B cell (primary cell): Measurements from ENCODE around the gene ANAPC7.

Source experiments
- EZH2 ChIP-seq: IDR thresholded peaks from 2 replicates; pipeline ENCODE4 v1.6.1; 2012; ENCODE audit warnings: borderline replicate concordance, low read depth, mild to moderate bottlenecking, moderate library complexity, low read length; ENCODE audit not compliant: insufficient read depth, poor library complexity, severe bottlenecking
- TF ChIP-seq, protein P1 (sequence below): fragments of 200-600 bp; IDR thresholded peaks from one replicate; pipeline ENCODE4 v1.8.0; 2022; ENCODE audit warnings: antibody characterized with exemption, mild to moderate bottlenecking

DNA sequence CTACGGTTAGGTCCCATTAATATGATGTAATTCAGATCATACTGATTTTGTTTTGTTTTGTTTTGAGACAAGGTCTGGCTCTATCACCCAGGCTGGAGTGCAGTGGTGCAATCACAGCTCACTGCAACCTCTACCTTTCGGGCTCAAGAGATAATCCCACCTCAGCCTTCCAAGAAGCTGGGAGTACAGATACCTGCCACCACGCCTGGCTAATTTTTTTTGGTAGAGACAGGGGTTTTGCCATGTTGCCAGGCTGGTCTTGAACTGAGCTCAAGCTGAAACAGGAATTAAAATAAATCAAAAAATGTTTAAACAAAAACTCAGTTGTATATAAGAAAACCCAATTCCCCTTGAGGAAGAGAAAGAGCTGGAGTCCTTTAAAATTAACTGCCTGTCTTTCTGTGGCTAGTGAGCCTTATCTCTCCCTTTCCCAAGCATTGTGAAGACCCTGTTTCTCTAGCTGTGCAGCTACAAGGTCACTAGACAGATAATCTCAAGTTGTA lies 17.7 kb upstream of the ANAPC7 start:
- TF ChIP-seq, protein P1, sequence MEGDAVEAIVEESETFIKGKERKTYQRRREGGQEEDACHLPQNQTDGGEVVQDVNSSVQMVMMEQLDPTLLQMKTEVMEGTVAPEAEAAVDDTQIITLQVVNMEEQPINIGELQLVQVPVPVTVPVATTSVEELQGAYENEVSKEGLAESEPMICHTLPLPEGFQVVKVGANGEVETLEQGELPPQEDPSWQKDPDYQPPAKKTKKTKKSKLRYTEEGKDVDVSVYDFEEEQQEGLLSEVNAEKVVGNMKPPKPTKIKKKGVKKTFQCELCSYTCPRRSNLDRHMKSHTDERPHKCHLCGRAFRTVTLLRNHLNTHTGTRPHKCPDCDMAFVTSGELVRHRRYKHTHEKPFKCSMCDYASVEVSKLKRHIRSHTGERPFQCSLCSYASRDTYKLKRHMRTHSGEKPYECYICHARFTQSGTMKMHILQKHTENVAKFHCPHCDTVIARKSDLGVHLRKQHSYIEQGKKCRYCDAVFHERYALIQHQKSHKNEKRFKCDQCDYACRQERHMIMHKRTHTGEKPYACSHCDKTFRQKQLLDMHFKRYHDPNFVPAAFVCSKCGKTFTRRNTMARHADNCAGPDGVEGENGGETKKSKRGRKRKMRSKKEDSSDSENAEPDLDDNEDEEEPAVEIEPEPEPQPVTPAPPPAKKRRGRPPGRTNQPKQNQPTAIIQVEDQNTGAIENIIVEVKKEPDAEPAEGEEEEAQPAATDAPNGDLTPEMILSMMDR, result no peak
- TF ChIP-seq EZH2, result no peak
